H1 (cell line): ENCODE measurements around the gene TOMM5.

Source experiments
- CEBPB ChIP-seq: IDR thresholded peaks from 2 replicates; pipeline ENCODE4 v1.6.1; 2012; ENCODE audit warnings: low read depth, low read length
- CHD1 ChIP-seq: IDR thresholded peaks from 2 replicates; pipeline ENCODE4 v1.6.1; 2012; ENCODE audit warnings: low read depth, low read length, improper control_type of control experiment
- EZH2 ChIP-seq: fragments of 200-600 bp; sonication (generic); IDR thresholded peaks from 2 replicates; pipeline ENCODE4 v1.7.1; 2012; ENCODE audit warnings: low read depth, mild to moderate bottlenecking, moderate library complexity, low read length, inconsistent platforms; ENCODE audit not compliant: severe bottlenecking
- JUN ChIP-seq: IDR thresholded peaks from 2 replicates; pipeline ENCODE4 v1.6.1; 2011; ENCODE audit warnings: low read depth, mild to moderate bottlenecking, improper control_type of control experiment, low read length
- POLR2A ChIP-seq, 2 experiments: IDR thresholded peaks; 1 replicate in 1 of 2; 2 replicates in 1 of 2; pipeline ENCODE4 v1.6.1; 2011; ENCODE audit warnings: low read depth in 2 of 2, low read length in 2 of 2, mild to moderate bottlenecking in 2 of 2; ENCODE audit errors: control extremely low read depth in 1 of 2
- POLR2AphosphoS5 ChIP-seq: IDR thresholded peaks from 2 replicates; pipeline ENCODE4 v1.6.1; 2011; ENCODE audit warnings: low read depth, low read length
- TF ChIP-seq, protein P1 (sequence below), 3 experiments: IDR thresholded peaks; 1 replicate in 2 of 3; 2 replicates in 1 of 3; pipeline versions ENCODE4 v1.5.1 to v1.6.1; 2011; ENCODE audit warnings: low read length in 3 of 3, mild to moderate bottlenecking in 3 of 3, inconsistent platforms in 2 of 3, low read depth in 1 of 3, moderate library complexity in 1 of 3; ENCODE audit not compliant: insufficient read depth in 1 of 3; ENCODE audit errors: control extremely low read depth in 1 of 3
- TF ChIP-seq, protein P2 (sequence below): IDR thresholded peaks from 2 replicates; pipeline ENCODE4 v1.6.1; 2012; ENCODE audit warnings: inconsistent platforms

DNA sequence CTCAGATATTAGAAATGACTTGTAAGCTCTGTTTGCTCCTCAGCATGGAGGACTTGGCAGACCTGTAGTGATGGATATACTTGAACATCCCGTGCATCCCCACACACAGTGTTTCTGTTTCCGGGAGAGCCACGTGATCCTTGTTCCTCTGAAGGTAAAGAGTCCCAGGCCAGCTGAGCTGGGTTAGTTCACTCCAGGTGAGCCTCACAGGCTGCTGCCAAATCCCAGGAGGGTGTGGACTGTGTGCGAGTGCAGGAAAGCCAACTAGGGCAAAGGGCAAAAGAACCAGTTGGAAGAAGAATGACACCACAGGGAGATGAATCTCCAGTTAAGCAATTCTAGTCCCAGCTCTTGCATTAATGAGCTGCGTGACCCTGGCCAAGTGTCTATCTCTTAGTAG lies 10.4 kb upstream of the TOMM5 start:
- TF ChIP-seq, protein P1, sequence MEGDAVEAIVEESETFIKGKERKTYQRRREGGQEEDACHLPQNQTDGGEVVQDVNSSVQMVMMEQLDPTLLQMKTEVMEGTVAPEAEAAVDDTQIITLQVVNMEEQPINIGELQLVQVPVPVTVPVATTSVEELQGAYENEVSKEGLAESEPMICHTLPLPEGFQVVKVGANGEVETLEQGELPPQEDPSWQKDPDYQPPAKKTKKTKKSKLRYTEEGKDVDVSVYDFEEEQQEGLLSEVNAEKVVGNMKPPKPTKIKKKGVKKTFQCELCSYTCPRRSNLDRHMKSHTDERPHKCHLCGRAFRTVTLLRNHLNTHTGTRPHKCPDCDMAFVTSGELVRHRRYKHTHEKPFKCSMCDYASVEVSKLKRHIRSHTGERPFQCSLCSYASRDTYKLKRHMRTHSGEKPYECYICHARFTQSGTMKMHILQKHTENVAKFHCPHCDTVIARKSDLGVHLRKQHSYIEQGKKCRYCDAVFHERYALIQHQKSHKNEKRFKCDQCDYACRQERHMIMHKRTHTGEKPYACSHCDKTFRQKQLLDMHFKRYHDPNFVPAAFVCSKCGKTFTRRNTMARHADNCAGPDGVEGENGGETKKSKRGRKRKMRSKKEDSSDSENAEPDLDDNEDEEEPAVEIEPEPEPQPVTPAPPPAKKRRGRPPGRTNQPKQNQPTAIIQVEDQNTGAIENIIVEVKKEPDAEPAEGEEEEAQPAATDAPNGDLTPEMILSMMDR (IDR thresholded peaks at IDR 0.05; ENCODE audit: control extremely low read depth in 1 of 3, insufficient read depth in 1 of 3, low read depth in 1 of 3, low read length in 3 of 3) = no peak
- TF ChIP-seq, protein P2, sequence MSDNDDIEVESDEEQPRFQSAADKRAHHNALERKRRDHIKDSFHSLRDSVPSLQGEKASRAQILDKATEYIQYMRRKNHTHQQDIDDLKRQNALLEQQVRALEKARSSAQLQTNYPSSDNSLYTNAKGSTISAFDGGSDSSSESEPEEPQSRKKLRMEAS = no peak
- no peak for TF ChIP-seq POLR2A (IDR thresholded peaks at IDR 0.05; ENCODE audit: control extremely low read depth in 1 of 2, low read depth in 2 of 2, low read length in 2 of 2)
- no peak for TF ChIP-seq CHD1
- TF ChIP-seq JUN = no peak
- TF ChIP-seq POLR2AphosphoS5 = no peak
- TF ChIP-seq EZH2 = no peak
- no peak for TF ChIP-seq CEBPB
